AG09319 (cell line): Measurements from ENCODE around the gene LRP2BP.

Experiments used
- DNase-seq: peaks from one replicate; pipeline ENCODE4 v3.0.0-alpha.2; 2010; ENCODE audit warnings: low read depth; ENCODE audit errors: extremely low read depth
- TF ChIP-seq, protein P1 (sequence below): IDR thresholded peaks from 2 replicates; pipeline ENCODE4 v1.5.1; 2011; ENCODE audit warnings: low read depth, mild to moderate bottlenecking, inconsistent platforms, low read length, moderate library complexity

LRP2BP gene

GRCh38 chr4:185394568-185395237 is 1.0 kb downstream of the LRP2BP start:
- DNase-seq = no peak
- TF ChIP-seq, protein P1, sequence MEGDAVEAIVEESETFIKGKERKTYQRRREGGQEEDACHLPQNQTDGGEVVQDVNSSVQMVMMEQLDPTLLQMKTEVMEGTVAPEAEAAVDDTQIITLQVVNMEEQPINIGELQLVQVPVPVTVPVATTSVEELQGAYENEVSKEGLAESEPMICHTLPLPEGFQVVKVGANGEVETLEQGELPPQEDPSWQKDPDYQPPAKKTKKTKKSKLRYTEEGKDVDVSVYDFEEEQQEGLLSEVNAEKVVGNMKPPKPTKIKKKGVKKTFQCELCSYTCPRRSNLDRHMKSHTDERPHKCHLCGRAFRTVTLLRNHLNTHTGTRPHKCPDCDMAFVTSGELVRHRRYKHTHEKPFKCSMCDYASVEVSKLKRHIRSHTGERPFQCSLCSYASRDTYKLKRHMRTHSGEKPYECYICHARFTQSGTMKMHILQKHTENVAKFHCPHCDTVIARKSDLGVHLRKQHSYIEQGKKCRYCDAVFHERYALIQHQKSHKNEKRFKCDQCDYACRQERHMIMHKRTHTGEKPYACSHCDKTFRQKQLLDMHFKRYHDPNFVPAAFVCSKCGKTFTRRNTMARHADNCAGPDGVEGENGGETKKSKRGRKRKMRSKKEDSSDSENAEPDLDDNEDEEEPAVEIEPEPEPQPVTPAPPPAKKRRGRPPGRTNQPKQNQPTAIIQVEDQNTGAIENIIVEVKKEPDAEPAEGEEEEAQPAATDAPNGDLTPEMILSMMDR = no peak

DNA sequence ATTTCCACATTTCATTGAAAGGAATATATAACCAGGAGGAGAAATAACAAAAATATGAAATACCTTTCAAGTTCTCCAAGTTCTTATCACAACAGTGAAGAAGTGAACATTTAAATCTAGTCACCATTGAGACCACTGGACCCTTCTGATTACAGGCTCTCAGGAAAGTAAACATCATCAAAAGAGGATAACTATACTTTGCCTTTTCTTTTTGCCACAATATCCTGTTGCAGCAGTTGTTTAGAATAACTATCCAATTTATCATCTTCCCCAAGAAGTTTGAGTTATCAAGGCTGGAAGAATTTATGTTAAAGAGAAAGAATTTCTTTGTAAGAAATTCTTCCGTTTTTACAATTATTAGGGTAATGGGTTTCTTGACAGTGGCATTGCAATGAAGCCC is 3.6 kb downstream of the LRP2BP start:
- TF ChIP-seq, protein P1 = no peak
- no peak for DNase-seq

DNA sequence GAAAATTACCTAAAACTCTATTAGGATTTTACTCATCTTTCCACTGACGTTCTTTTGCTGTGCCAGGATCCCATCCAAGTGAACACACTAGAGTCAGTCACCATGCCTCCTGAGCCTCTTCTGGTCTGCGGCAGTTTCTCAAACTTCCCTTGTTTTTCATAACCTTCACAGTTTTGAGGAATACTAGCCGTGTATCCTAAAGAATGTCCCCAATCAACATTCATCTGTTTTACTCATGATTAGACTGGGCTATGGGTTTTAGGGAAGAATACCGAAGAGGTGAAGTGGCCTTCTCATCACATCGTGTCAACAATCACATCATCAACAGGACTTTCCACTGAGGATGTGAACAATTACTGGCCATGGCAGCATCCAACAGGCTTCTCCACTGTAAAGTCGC is 4.8 kb downstream of the LRP2BP start:
- TF ChIP-seq, protein P1 = no peak

GRCh38 chr4:185387957-185388356 is 7.8 kb downstream of the LRP2BP start:
- no peak for DNase-seq
- TF ChIP-seq, protein P1 = no peak

More for the DNA sequence above, 4.8 kb downstream of the LRP2BP start:
- no peak for DNase-seq

- TF ChIP-seq, protein P1 = no peak
- no peak for DNase-seq
These were observed 10.8 kb downstream of the LRP2BP start for GRCh38 chr4:185384930-185385331.

- TF ChIP-seq, protein P1 = no peak
- no peak for DNase-seq
These were observed 11.7 kb downstream of the LRP2BP start for GRCh38 chr4:185384061-185384460.

GRCh38 chr4:185383451-185383850 is 12.3 kb downstream of the LRP2BP start:
- no peak for DNase-seq
- TF ChIP-seq, protein P1 = no peak
